Measurements from ENCODE around the gene GINM1. TPM values are rescaled to one million over a fixed set of nuclear protein-coding genes. Genes with fewer than 3 reads are reported as not detected.

Gene GINM1
- total RNA-seq, 1 donor from 2014 or later, result 36.5 TPM

DNA sequence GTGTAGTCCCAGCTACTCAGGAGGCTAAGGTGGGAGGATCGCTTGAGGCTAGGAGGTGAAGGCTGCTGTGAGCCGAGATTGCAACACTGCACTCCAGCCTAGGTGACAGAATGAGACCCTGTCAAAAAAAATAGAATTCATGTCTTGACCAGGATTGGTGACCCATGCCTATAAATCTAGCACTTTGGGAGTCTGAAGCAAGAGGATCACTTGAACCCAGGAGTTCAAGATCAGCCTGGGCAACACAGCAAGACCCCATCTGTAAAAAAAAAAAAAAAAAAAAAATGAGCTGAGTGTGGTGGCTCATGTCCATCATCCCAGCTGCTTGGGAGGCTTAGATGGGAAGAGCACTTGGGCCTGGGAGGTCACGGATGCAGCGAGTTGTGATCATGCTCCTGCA is 34.3 kb downstream of the GINM1 start:
- Histone ChIP-seq H3K36me3 (ENCODE audit: insufficient read depth, low read length) (peaks cover 11% of the 10 kb centered on the region), H4K20me1 (ENCODE audit: insufficient read depth, low read length) (no peaks in the 10 kb centered on the region), H3K4me3 (ENCODE audit: insufficient read depth, low read depth, low read length) (no peak overlapping the region), H2AFZ (ENCODE audit: low read depth, low read length) (no peak overlapping the region), H3K4me2 (ENCODE audit: low read length) (no peak overlapping the region), H3K27me3 (ENCODE audit: insufficient read depth, low read length) (no peaks in the 10 kb centered on the region), H3K9ac (ENCODE audit: low read length) (no peak overlapping the region), H3K27ac (ENCODE audit: low read depth, low read length) (no peak overlapping the region), H3K79me2 (ENCODE audit: insufficient read depth, low read length) (no peaks in the 10 kb centered on the region), H3K9me3 (ENCODE audit: insufficient read depth, low read depth, low read length) (no peaks in the 10 kb centered on the region), H3K4me1 (ENCODE audit: insufficient read depth, low read length) (no peaks in the 10 kb centered on the region)
- Mint-ChIP-seq H3K27me3 (ENCODE audit: low read depth, unreplicated experiment) (no peaks in the 10 kb centered on the region), H3K36me3 (ENCODE audit: low read depth, unreplicated experiment) (peaks cover 9% of the 10 kb centered on the region), H3K9me3 (ENCODE audit: unreplicated experiment) (no peaks in the 10 kb centered on the region), H3K4me1 (ENCODE audit: low read depth, unreplicated experiment) (no peaks in the 10 kb centered on the region), H3K4me3 (ENCODE audit: unreplicated experiment) (no peak overlapping the region), H3K27ac (ENCODE audit: unreplicated experiment) (no peak overlapping the region)
- DNase-seq (ENCODE audit: low read depth) (no peak), FAIRE-seq (no peak)
- TF ChIP-seq, protein P1, sequence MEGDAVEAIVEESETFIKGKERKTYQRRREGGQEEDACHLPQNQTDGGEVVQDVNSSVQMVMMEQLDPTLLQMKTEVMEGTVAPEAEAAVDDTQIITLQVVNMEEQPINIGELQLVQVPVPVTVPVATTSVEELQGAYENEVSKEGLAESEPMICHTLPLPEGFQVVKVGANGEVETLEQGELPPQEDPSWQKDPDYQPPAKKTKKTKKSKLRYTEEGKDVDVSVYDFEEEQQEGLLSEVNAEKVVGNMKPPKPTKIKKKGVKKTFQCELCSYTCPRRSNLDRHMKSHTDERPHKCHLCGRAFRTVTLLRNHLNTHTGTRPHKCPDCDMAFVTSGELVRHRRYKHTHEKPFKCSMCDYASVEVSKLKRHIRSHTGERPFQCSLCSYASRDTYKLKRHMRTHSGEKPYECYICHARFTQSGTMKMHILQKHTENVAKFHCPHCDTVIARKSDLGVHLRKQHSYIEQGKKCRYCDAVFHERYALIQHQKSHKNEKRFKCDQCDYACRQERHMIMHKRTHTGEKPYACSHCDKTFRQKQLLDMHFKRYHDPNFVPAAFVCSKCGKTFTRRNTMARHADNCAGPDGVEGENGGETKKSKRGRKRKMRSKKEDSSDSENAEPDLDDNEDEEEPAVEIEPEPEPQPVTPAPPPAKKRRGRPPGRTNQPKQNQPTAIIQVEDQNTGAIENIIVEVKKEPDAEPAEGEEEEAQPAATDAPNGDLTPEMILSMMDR (IDR thresholded peaks at IDR 0.05; ENCODE audit: insufficient read depth, low read depth, low read length), result no peak
- TF ChIP-seq EZH2 (IDR thresholded peaks at IDR 0.05; ENCODE audit: insufficient read depth, low read length), result no peak

DNA sequence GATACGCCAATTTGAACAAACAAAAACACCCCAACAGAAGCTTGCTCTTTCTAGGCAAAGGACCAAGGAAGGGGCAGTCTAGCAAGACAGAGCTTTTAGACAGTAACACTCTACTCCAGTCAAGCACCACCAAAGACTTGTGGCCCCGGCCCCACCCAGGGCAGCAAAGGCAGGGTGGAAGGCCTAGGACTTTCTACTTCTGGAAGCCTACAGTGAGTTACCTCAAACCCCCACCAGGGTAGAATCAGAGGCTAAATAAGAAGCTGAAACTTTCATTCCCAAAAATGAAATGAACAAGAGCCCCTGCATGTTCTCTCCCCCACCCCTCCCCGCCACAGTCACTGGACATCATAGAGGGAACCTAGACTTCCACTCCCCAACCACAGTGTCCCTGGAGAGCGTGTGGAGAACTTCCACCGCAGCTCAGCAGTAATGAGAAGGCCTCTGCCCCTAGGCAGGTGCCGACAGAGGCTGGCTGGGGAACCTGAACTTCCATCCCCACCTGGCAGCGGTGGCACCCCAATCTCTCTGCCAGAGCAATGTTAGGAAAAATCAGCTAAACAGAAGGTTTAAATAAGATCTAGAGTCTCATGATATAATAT is 42.3 kb downstream of the GINM1 start:
- no peaks in the 10 kb centered on the region for H3K36me3 ChIP-seq (ENCODE audit: insufficient read depth, low read length)
- no peaks in the 10 kb centered on the region for H3K79me2 ChIP-seq (ENCODE audit: insufficient read depth, low read length)
- Mint-ChIP-seq H3K27me3 (ENCODE audit: low read depth, unreplicated experiment) (no peaks in the 10 kb centered on the region), H3K4me3 (ENCODE audit: unreplicated experiment) (no peak overlapping the region), H3K27ac (ENCODE audit: unreplicated experiment) (no peak overlapping the region), H3K4me1 (ENCODE audit: low read depth, unreplicated experiment) (no peaks in the 10 kb centered on the region), H3K36me3 (ENCODE audit: low read depth, unreplicated experiment) (peaks cover 7% of the 10 kb centered on the region), H3K9me3 (ENCODE audit: unreplicated experiment) (no peaks in the 10 kb centered on the region)
- no peak overlapping the region for H3K9ac ChIP-seq (ENCODE audit: low read length)
- no peak overlapping the region for H3K4me2 ChIP-seq (ENCODE audit: low read length)
- H3K4me3 ChIP-seq (ENCODE audit: insufficient read depth, low read depth, low read length), result no peak overlapping the region
- H3K4me1 ChIP-seq (ENCODE audit: insufficient read depth, low read length), result no peaks in the 10 kb centered on the region
- no peaks in the 10 kb centered on the region for H4K20me1 ChIP-seq (ENCODE audit: insufficient read depth, low read length)
- no peaks in the 10 kb centered on the region for H3K9me3 ChIP-seq (ENCODE audit: insufficient read depth, low read depth, low read length)
- DNase-seq (ENCODE audit: low read depth) (no peak), FAIRE-seq (no peak)
- no peaks in the 10 kb centered on the region for H3K27me3 ChIP-seq (ENCODE audit: insufficient read depth, low read length)
- TF ChIP-seq, protein P1 (IDR thresholded peaks at IDR 0.05; ENCODE audit: insufficient read depth, low read depth, low read length), result no peak
- TF ChIP-seq EZH2 (IDR thresholded peaks at IDR 0.05; ENCODE audit: insufficient read depth, low read length), result no peak
- H3K27ac ChIP-seq (ENCODE audit: low read depth, low read length), result no peak overlapping the region
- H2AFZ ChIP-seq (ENCODE audit: low read depth, low read length), result no peak overlapping the region

GRCh38 chr6:149614337-149614736 is 48.2 kb downstream of the GINM1 start:
- DNase-seq (ENCODE audit: low read depth), result peak; percentile 12
- peak overlapping the region; percentile 34 for H3K27ac Mint-ChIP-seq (ENCODE audit: unreplicated experiment)
- no peak for FAIRE-seq
- no peaks in the 10 kb centered on the region for H3K79me2 ChIP-seq (ENCODE audit: insufficient read depth, low read length)
- no peaks in the 10 kb centered on the region for H3K4me1 ChIP-seq (ENCODE audit: insufficient read depth, low read length)
- no peaks in the 10 kb centered on the region for H3K27me3 ChIP-seq (ENCODE audit: insufficient read depth, low read length)
- H3K9me3 Mint-ChIP-seq (ENCODE audit: unreplicated experiment), result no peaks in the 10 kb centered on the region
- no peak overlapping the region for H3K4me3 Mint-ChIP-seq (ENCODE audit: unreplicated experiment)
- no peaks in the 10 kb centered on the region for H4K20me1 ChIP-seq (ENCODE audit: insufficient read depth, low read length)
- no peak overlapping the region for H3K9ac ChIP-seq (ENCODE audit: low read length)
- H3K4me1 Mint-ChIP-seq (ENCODE audit: low read depth, unreplicated experiment), result peaks cover 6% of the 10 kb centered on the region
- no peaks in the 10 kb centered on the region for H3K9me3 ChIP-seq (ENCODE audit: insufficient read depth, low read depth, low read length)
- no peak overlapping the region for H3K4me2 ChIP-seq (ENCODE audit: low read length)
- TF ChIP-seq, protein P1 (IDR thresholded peaks at IDR 0.05; ENCODE audit: insufficient read depth, low read depth, low read length), result no peak
- no peak for TF ChIP-seq EZH2 (IDR thresholded peaks at IDR 0.05; ENCODE audit: insufficient read depth, low read length)
- peaks cover 2% of the 10 kb centered on the region for H3K36me3 ChIP-seq (ENCODE audit: insufficient read depth, low read length)
- H3K36me3 Mint-ChIP-seq (ENCODE audit: low read depth, unreplicated experiment), result peaks cover 19% of the 10 kb centered on the region
- H3K27me3 Mint-ChIP-seq (ENCODE audit: low read depth, unreplicated experiment), result no peaks in the 10 kb centered on the region
- H2AFZ ChIP-seq (ENCODE audit: low read depth, low read length), result no peak overlapping the region
- H3K4me3 ChIP-seq (ENCODE audit: insufficient read depth, low read depth, low read length), result no peak overlapping the region
- no peak overlapping the region for H3K27ac ChIP-seq (ENCODE audit: low read depth, low read length)

Measured in astrocyte (in vitro differentiated cells and primary cell).